Tibial nerve (tissue), 4 donors: Measurements from ENCODE around the gene NOM1.

ENCODE experiments used
- CTCF ChIP-seq, 5 experiments: fragments of 200-600 bp in 3 of 5; fragments of 450-650 bp in 2 of 5; sonication (generic) in 3 of 5; IDR thresholded peaks; one replicate each; pipeline ENCODE4 v1.5.1; 2016 to 2019; ENCODE audit warnings: antibody characterized with exemption in 5 of 5, mild to moderate bottlenecking in 3 of 5, moderate library complexity in 2 of 5
- EP300 ChIP-seq, 2 donors: sonication (generic); formaldehyde crosslinking; IDR thresholded peaks; one replicate each; pipeline ENCODE4 v1.6.1; 2017; ENCODE audit warnings: antibody characterized with exemption in 2 of 2, mild to moderate bottlenecking in 1 of 2
- POLR2A ChIP-seq, 2 donors: fragments of 450-650 bp; IDR thresholded peaks; one replicate each; pipeline ENCODE4 v1.6.1; 2017; ENCODE audit warnings: antibody characterized with exemption in 2 of 2, mild to moderate bottlenecking in 2 of 2, moderate library complexity in 2 of 2

GRCh38 chr7:157014635-157015555 is 65.4 kb downstream of the NOM1 start:
- TF ChIP-seq CTCF (IDR thresholded peaks at IDR 0.05) (no peak), POLR2A (IDR thresholded peaks at IDR 0.05) (no peak), EP300 (IDR thresholded peaks at IDR 0.05) (no peak)
